ENCODE measurements around the gene PTRHD1.

Gene PTRHD1

GRCh38 chr2:24792874-24793760 is at the start of gene PTRHD1, which contains the start of gene CENPO:
Gene PTRHD1, minus strand, starts transcription at chr2:24793391. Its CDS starts 14 bp downstream, at chr2:24793377.
Gene CENPO, plus strand, starts transcription at chr2:24793425. Its CDS starts 495 bp downstream, at chr2:24793920.
- Histone ChIP-seq H3K4me3 (ENCODE audit: low read depth, low read length) (peak within 1 kb of the TSS; percentile 82), H3K4me1 (ENCODE audit: control insufficient read depth, insufficient read depth, low read length, unreplicated experiment) (peaks cover 18% of the 10 kb centered on the region), H2AFZ (ENCODE audit: low read length, unreplicated experiment) (peak within 1 kb of the TSS; percentile 71), H3K27me3 (ENCODE audit: insufficient read depth, low read length) (no peaks in the 10 kb centered on the region), H3K36me3 (ENCODE audit: insufficient read depth, low read length) (peaks cover 12% of the 10 kb centered on the region), H3K79me2 (ENCODE audit: control insufficient read depth, insufficient read depth, low read length, unreplicated experiment) (peaks cover 48% of the 10 kb centered on the region), H3K27ac (ENCODE audit: low read depth, low read length) (peak within 1 kb of the TSS; percentile 89)

- H3K36me3 ChIP-seq (ENCODE audit: insufficient read depth, low read length) = no peaks in the 10 kb centered on the region
- H3K79me2 ChIP-seq (ENCODE audit: control insufficient read depth, insufficient read depth, low read length, unreplicated experiment) = no peaks in the 10 kb centered on the region
- no peaks in the 10 kb centered on the region for H3K4me1 ChIP-seq (ENCODE audit: control insufficient read depth, insufficient read depth, low read length, unreplicated experiment)
- no peak overlapping the region for H2AFZ ChIP-seq (ENCODE audit: low read length, unreplicated experiment)
- no peak overlapping the region for H3K27ac ChIP-seq (ENCODE audit: low read depth, low read length)
- H3K27me3 ChIP-seq (ENCODE audit: insufficient read depth, low read length) = no peaks in the 10 kb centered on the region
- H3K4me3 ChIP-seq (ENCODE audit: low read depth, low read length) = no peak overlapping the region
Measured at GRCh38 chr2:24842081-24843050, 49.2 kb upstream of the PTRHD1 start.

- H3K4me1 ChIP-seq (ENCODE audit: control insufficient read depth, insufficient read depth, low read length, unreplicated experiment) = no peaks in the 10 kb centered on the region
- H3K36me3 ChIP-seq (ENCODE audit: insufficient read depth, low read length) = no peaks in the 10 kb centered on the region
- H2AFZ ChIP-seq (ENCODE audit: low read length, unreplicated experiment) = no peak overlapping the region
- no peak overlapping the region for H3K27ac ChIP-seq (ENCODE audit: low read depth, low read length)
- no peak overlapping the region for H3K4me3 ChIP-seq (ENCODE audit: low read depth, low read length)
- H3K79me2 ChIP-seq (ENCODE audit: control insufficient read depth, insufficient read depth, low read length, unreplicated experiment) = no peaks in the 10 kb centered on the region
- H3K27me3 ChIP-seq (ENCODE audit: insufficient read depth, low read length) = no peaks in the 10 kb centered on the region
Measured at GRCh38 chr2:24840962-24841945, 48.1 kb upstream of the PTRHD1 start.

GRCh38 chr2:24840164-24840869 is 47.1 kb upstream of the PTRHD1 start:
- no peak overlapping the region for H3K4me3 ChIP-seq (ENCODE audit: low read depth, low read length)
- H3K79me2 ChIP-seq (ENCODE audit: control insufficient read depth, insufficient read depth, low read length, unreplicated experiment) = no peaks in the 10 kb centered on the region
- H3K27me3 ChIP-seq (ENCODE audit: insufficient read depth, low read length) = no peaks in the 10 kb centered on the region
- H3K36me3 ChIP-seq (ENCODE audit: insufficient read depth, low read length) = no peaks in the 10 kb centered on the region
- H3K4me1 ChIP-seq (ENCODE audit: control insufficient read depth, insufficient read depth, low read length, unreplicated experiment) = no peaks in the 10 kb centered on the region
- H2AFZ ChIP-seq (ENCODE audit: low read length, unreplicated experiment) = no peak overlapping the region
- H3K27ac ChIP-seq (ENCODE audit: low read depth, low read length) = no peak overlapping the region

- H3K27ac ChIP-seq (ENCODE audit: low read depth, low read length) = no peak overlapping the region
- no peaks in the 10 kb centered on the region for H3K79me2 ChIP-seq (ENCODE audit: control insufficient read depth, insufficient read depth, low read length, unreplicated experiment)
- no peaks in the 10 kb centered on the region for H3K4me1 ChIP-seq (ENCODE audit: control insufficient read depth, insufficient read depth, low read length, unreplicated experiment)
- no peak overlapping the region for H2AFZ ChIP-seq (ENCODE audit: low read length, unreplicated experiment)
- H3K27me3 ChIP-seq (ENCODE audit: insufficient read depth, low read length) = no peaks in the 10 kb centered on the region
- H3K36me3 ChIP-seq (ENCODE audit: insufficient read depth, low read length) = no peaks in the 10 kb centered on the region
- no peak overlapping the region for H3K4me3 ChIP-seq (ENCODE audit: low read depth, low read length)
Measured at GRCh38 chr2:24839729-24840128, 46.5 kb upstream of the PTRHD1 start.

GRCh38 chr2:24838541-24838940 is 45.4 kb upstream of the PTRHD1 start:
- Histone ChIP-seq H2AFZ (ENCODE audit: low read length, unreplicated experiment) (no peak overlapping the region), H3K4me3 (ENCODE audit: low read depth, low read length) (no peak overlapping the region), H3K27ac (ENCODE audit: low read depth, low read length) (no peak overlapping the region), H3K27me3 (ENCODE audit: insufficient read depth, low read length) (no peaks in the 10 kb centered on the region), H3K36me3 (ENCODE audit: insufficient read depth, low read length) (no peaks in the 10 kb centered on the region), H3K79me2 (ENCODE audit: control insufficient read depth, insufficient read depth, low read length, unreplicated experiment) (no peaks in the 10 kb centered on the region), H3K4me1 (ENCODE audit: control insufficient read depth, insufficient read depth, low read length, unreplicated experiment) (no peaks in the 10 kb centered on the region)

- no peaks in the 10 kb centered on the region for H3K36me3 ChIP-seq (ENCODE audit: insufficient read depth, low read length)
- H2AFZ ChIP-seq (ENCODE audit: low read length, unreplicated experiment) = no peak overlapping the region
- H3K27me3 ChIP-seq (ENCODE audit: insufficient read depth, low read length) = no peaks in the 10 kb centered on the region
- no peaks in the 10 kb centered on the region for H3K79me2 ChIP-seq (ENCODE audit: control insufficient read depth, insufficient read depth, low read length, unreplicated experiment)
- H3K4me1 ChIP-seq (ENCODE audit: control insufficient read depth, insufficient read depth, low read length, unreplicated experiment) = no peaks in the 10 kb centered on the region
- H3K27ac ChIP-seq (ENCODE audit: low read depth, low read length) = no peak overlapping the region
- no peak overlapping the region for H3K4me3 ChIP-seq (ENCODE audit: low read depth, low read length)
Measured at GRCh38 chr2:24837996-24838513, 44.9 kb upstream of the PTRHD1 start.

- no peak overlapping the region for H3K27ac ChIP-seq (ENCODE audit: low read depth, low read length)
- H3K27me3 ChIP-seq (ENCODE audit: insufficient read depth, low read length) = no peaks in the 10 kb centered on the region
- H3K79me2 ChIP-seq (ENCODE audit: control insufficient read depth, insufficient read depth, low read length, unreplicated experiment) = no peaks in the 10 kb centered on the region
- no peaks in the 10 kb centered on the region for H3K36me3 ChIP-seq (ENCODE audit: insufficient read depth, low read length)
- H3K4me1 ChIP-seq (ENCODE audit: control insufficient read depth, insufficient read depth, low read length, unreplicated experiment) = no peaks in the 10 kb centered on the region
- no peak overlapping the region for H2AFZ ChIP-seq (ENCODE audit: low read length, unreplicated experiment)
- H3K4me3 ChIP-seq (ENCODE audit: low read depth, low read length) = no peak overlapping the region
Measured at GRCh38 chr2:24836706-24837105, 43.5 kb upstream of the PTRHD1 start.

GRCh38 chr2:24836206-24836605 is 43.0 kb upstream of the PTRHD1 start:
- Histone ChIP-seq H3K4me1 (ENCODE audit: control insufficient read depth, insufficient read depth, low read length, unreplicated experiment) (no peaks in the 10 kb centered on the region), H3K36me3 (ENCODE audit: insufficient read depth, low read length) (no peaks in the 10 kb centered on the region), H3K4me3 (ENCODE audit: low read depth, low read length) (no peak overlapping the region), H2AFZ (ENCODE audit: low read length, unreplicated experiment) (no peak overlapping the region), H3K27me3 (ENCODE audit: insufficient read depth, low read length) (no peaks in the 10 kb centered on the region), H3K27ac (ENCODE audit: low read depth, low read length) (no peak overlapping the region), H3K79me2 (ENCODE audit: control insufficient read depth, insufficient read depth, low read length, unreplicated experiment) (no peaks in the 10 kb centered on the region)

Measured in ACC112 (cell line).